ENCODE measurements around the gene APOBEC3A. TPM values are rescaled to one million over a fixed set of nuclear protein-coding genes. Genes with fewer than 3 reads are reported as not detected.

APOBEC3A gene
- total RNA-seq, 6 experiments from 2014 or later, result not detected

GRCh38 chr22:38938221-38938620 lies 19.2 kb upstream of the APOBEC3A start:
- Mint-ChIP-seq H3K4me3 (no peak overlapping the region), H3K4me1 (ENCODE audit: low read depth) (peaks cover 6% of the 10 kb centered on the region; the same call in 1 of the 2 replicates), H3K27me3 (ENCODE audit: insufficient read depth) (peaks cover 43% of the 10 kb centered on the region), H3K36me3 (ENCODE audit: low read depth) (no peaks in the 10 kb centered on the region), H3K27ac (no peak overlapping the region), H3K9me3 (no peaks in the 10 kb centered on the region)
- no peak for DNase-seq
- TF ChIP-seq CTCF (IDR thresholded peaks at IDR 0.05), result no peak

- no peak for DNase-seq
- no peak for TF ChIP-seq CTCF (IDR thresholded peaks at IDR 0.05)
- no peak overlapping the region for H3K27ac Mint-ChIP-seq
- peaks cover 47% of the 10 kb centered on the region for H3K27me3 Mint-ChIP-seq (ENCODE audit: insufficient read depth)
- peaks cover 6% of the 10 kb centered on the region; the same call in 1 of the 2 replicates for H3K4me1 Mint-ChIP-seq (ENCODE audit: low read depth)
- H3K4me3 Mint-ChIP-seq, result no peak overlapping the region
- no peaks in the 10 kb centered on the region for H3K9me3 Mint-ChIP-seq
- H3K36me3 Mint-ChIP-seq (ENCODE audit: low read depth), result no peaks in the 10 kb centered on the region
These were observed 18.5 kb upstream of the APOBEC3A start for GRCh38 chr22:38938925-38939324.

- no peak overlapping the region for H3K4me3 Mint-ChIP-seq
- no peak for DNase-seq
- no peaks in the 10 kb centered on the region for H3K36me3 Mint-ChIP-seq (ENCODE audit: low read depth)
- H3K4me1 Mint-ChIP-seq (ENCODE audit: low read depth), result peaks cover 6% of the 10 kb centered on the region; the same call in 1 of the 2 replicates
- H3K27ac Mint-ChIP-seq, result no peak overlapping the region
- peaks cover 59% of the 10 kb centered on the region for H3K27me3 Mint-ChIP-seq (ENCODE audit: insufficient read depth)
- no peaks in the 10 kb centered on the region for H3K9me3 Mint-ChIP-seq
- no peak for TF ChIP-seq CTCF (IDR thresholded peaks at IDR 0.05)
These were observed 16.5 kb upstream of the APOBEC3A start for GRCh38 chr22:38940811-38941384.

- no peaks in the 10 kb centered on the region for H3K9me3 Mint-ChIP-seq
- no peak for DNase-seq
These were observed 15.9 kb upstream of the APOBEC3A start for GRCh38 chr22:38941488-38941987.

GRCh38 chr22:38942702-38943101 lies 14.7 kb upstream of the APOBEC3A start:
- Mint-ChIP-seq H3K9me3 (no peaks in the 10 kb centered on the region), H3K36me3 (ENCODE audit: low read depth) (no peaks in the 10 kb centered on the region), H3K4me3 (no peak overlapping the region), H3K4me1 (ENCODE audit: low read depth) (peaks cover 6% of the 10 kb centered on the region; the same call in 1 of the 2 replicates), H3K27me3 (ENCODE audit: insufficient read depth) (peaks cover 69% of the 10 kb centered on the region), H3K27ac (no peak overlapping the region)
- TF ChIP-seq CTCF (IDR thresholded peaks at IDR 0.05), result no peak
- DNase-seq, result no peak

More at GRCh38 chr22:38941488-38941987, 15.9 kb upstream of the APOBEC3A start:
- Mint-ChIP-seq H3K36me3 (ENCODE audit: low read depth) (no peaks in the 10 kb centered on the region), H3K27me3 (ENCODE audit: insufficient read depth) (peaks cover 63% of the 10 kb centered on the region), H3K4me3 (no peak overlapping the region), H3K4me1 (ENCODE audit: low read depth) (peaks cover 6% of the 10 kb centered on the region; the same call in 1 of the 2 replicates), H3K27ac (no peak overlapping the region)
- no peak for TF ChIP-seq CTCF (IDR thresholded peaks at IDR 0.05)

All from HFFc6 (cell line).